Gastrocnemius medialis (tissue), 4 donors: ENCODE data around the gene DNAH17. TPM values are rescaled to one million over a fixed set of nuclear protein-coding genes. Genes with fewer than 3 reads are reported as not detected.

Source experiments
- ATAC-seq, 2 donors: fragments of 150-250 bp; one replicate each; pipeline ENCODE4 v1.9.1; 2016
- DNase-seq, 2 donors: peaks; one replicate each; pipeline ENCODE4 v3.0.0-alpha.2; 2019
- H3K27ac ChIP-seq, 4 donors: fragments of 200-600 bp; sonication (generic); 1 replicate in 1 of 4; 2 replicates in 3 of 4; pipeline ENCODE4 v1.5.1; 2016 to 2018; ENCODE audit warnings: mild to moderate bottlenecking in 2 of 4, moderate library complexity in 1 of 4
- H3K27me3 ChIP-seq, 3 donors: fragments of 200-600 bp; sonication (generic) in 2 of 3; 1 replicate in 1 of 3; 2 replicates in 2 of 3; pipeline versions ENCODE4 v1.5.1 to v1.6.0; 2016 to 2019; ENCODE audit warnings: mild to moderate bottlenecking in 1 of 3, moderate library complexity in 1 of 3
- H3K36me3 ChIP-seq, 2 donors: fragments of 200-600 bp; sonication (generic) in 1 of 2; one replicate each; pipeline ENCODE4 v1.5.1; 2017 to 2018
- H3K4me1 ChIP-seq, 2 donors: fragments of 200-600 bp; sonication (generic) in 1 of 2; one replicate each; pipeline ENCODE4 v1.5.1; 2016 to 2017; ENCODE audit warnings: mild to moderate bottlenecking in 2 of 2
- H3K4me3 ChIP-seq, 4 donors: fragments of 200-600 bp; sonication (generic) in 3 of 4; 1 replicate in 1 of 4; 2 replicates in 3 of 4; pipeline ENCODE4 v1.5.1; 2016 to 2019; ENCODE audit warnings: mild to moderate bottlenecking in 2 of 4
- H3K9me3 ChIP-seq, 3 donors: fragments of 200-600 bp; sonication (generic) in 2 of 3; 1 replicate in 1 of 3; 2 replicates in 2 of 3; pipeline ENCODE4 v1.5.1; 2016 to 2019
- POLR2A ChIP-seq, 2 donors: fragments of 450-650 bp; IDR thresholded peaks; one replicate each; pipeline ENCODE4 v1.6.1; 2017; ENCODE audit warnings: antibody characterized with exemption in 2 of 2, mild to moderate bottlenecking in 2 of 2, moderate library complexity in 2 of 2
- in situ Hi-C, 4 donors: fragments of 200-750 bp; cut with MboI; loops; one replicate each; pipeline versions ENCODE4 v1.15.0 to v1.8.0; 2017; ENCODE audit warnings: low sequenced_read_pairs in 4 of 4
- intact Hi-C: fragments of 100-400 bp; cut with DNase I; formaldehyde crosslinking; loops from one replicate; pipeline ENCODE4 v1.15.1; 2023; ENCODE audit warnings: low total_unique reads
- total RNA-seq, 4 donors: library from RNA; depleted of rRNA; stranded (reverse); fragments of >200 nt; gene quantifications; one replicate each; pipeline versions ENCODE4 v1.1.0 to v1.2.3, GENCODE V29; 2016
- TF ChIP-seq, protein P1 (sequence below), 5 experiments: fragments of 450-650 bp in 3 of 5; fragments of 200-600 bp in 2 of 5; sonication (generic) in 2 of 5; IDR thresholded peaks in 4 of 5; conservative IDR thresholded peaks in 1 of 5; 1 replicate in 4 of 5; 2 replicates in 1 of 5; pipeline ENCODE4 v1.5.1; 2016 to 2019; ENCODE audit warnings: antibody characterized with exemption in 5 of 5, mild to moderate bottlenecking in 3 of 5, moderate library complexity in 3 of 5

Gene DNAH17
- total RNA-seq, 4 donors from 2014 or later, result 0.56 TPM; not detected in 3

DNA sequence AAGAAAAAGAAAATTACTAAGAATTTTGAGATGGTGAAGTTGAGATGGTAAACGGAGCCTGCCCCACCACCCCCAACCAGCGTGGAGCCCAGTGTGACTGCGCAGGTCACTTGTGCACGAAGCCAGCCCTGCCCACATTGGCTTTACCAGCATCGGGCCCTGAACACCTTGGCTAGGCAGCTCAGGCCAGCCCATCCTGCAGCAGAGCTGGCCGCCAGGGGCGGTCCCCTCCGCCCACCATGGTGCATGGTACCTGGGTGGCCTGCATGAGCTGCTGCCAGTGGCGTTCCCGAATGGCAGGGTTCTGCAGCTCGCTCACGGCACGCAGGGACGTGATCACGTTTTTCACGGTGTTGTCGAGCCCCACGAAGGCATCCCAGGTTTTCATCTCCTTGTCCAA is 62.7 kb downstream of the DNAH17 start:
- peaks cover 0 to 2% (median 0%) of the 10 kb centered on the region in 3 donors for H3K27me3 ChIP-seq
- DNase-seq, result no peak
- intact Hi-C loops, result no loop called here
- in situ Hi-C loops, result no loop called here
- H3K4me1 ChIP-seq, result no peaks in the 10 kb centered on the region
- ATAC-seq, result no peak
- no peak for TF ChIP-seq POLR2A (IDR thresholded peaks at IDR 0.05)
- TF ChIP-seq, protein P1, sequence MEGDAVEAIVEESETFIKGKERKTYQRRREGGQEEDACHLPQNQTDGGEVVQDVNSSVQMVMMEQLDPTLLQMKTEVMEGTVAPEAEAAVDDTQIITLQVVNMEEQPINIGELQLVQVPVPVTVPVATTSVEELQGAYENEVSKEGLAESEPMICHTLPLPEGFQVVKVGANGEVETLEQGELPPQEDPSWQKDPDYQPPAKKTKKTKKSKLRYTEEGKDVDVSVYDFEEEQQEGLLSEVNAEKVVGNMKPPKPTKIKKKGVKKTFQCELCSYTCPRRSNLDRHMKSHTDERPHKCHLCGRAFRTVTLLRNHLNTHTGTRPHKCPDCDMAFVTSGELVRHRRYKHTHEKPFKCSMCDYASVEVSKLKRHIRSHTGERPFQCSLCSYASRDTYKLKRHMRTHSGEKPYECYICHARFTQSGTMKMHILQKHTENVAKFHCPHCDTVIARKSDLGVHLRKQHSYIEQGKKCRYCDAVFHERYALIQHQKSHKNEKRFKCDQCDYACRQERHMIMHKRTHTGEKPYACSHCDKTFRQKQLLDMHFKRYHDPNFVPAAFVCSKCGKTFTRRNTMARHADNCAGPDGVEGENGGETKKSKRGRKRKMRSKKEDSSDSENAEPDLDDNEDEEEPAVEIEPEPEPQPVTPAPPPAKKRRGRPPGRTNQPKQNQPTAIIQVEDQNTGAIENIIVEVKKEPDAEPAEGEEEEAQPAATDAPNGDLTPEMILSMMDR (IDR thresholded peaks at IDR 0.05 in 4 of 5, conservative IDR thresholded peaks at IDR 0.05 in 1 of 5), result no peak
- no peaks in the 10 kb centered on the region for H3K9me3 ChIP-seq
- H3K27ac ChIP-seq, result no peak overlapping the region
- no peak overlapping the region for H3K4me3 ChIP-seq
- H3K36me3 ChIP-seq, result no peaks in the 10 kb centered on the region

DNA sequence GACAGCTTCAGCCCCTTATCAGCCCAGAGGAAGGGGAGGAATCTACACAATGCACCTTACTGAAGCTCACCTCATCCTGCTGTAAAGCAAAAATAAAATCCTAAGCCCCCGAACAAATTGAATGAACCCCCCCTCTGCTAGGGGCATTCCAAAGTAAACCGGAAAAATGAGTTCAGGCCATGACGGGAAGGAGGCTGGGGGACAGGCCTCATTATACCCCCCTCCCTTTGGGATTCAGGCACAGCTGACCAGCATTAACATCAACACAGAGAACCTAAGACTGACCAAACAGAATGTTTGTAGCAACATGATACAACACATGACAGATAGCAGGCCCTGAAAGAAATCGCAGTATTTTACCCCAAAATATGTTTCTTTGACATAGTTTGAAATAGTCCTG is 64.2 kb downstream of the DNAH17 start:
- no peak for TF ChIP-seq POLR2A (IDR thresholded peaks at IDR 0.05)
- TF ChIP-seq, protein P1 (IDR thresholded peaks at IDR 0.05 in 4 of 5, conservative IDR thresholded peaks at IDR 0.05 in 1 of 5), result no peak
- Histone ChIP-seq H3K36me3 (no peaks in the 10 kb centered on the region), H3K27me3 (peaks cover 0 to 2% (median 0%) of the 10 kb centered on the region in 3 donors), H3K4me3 (no peak overlapping the region), H3K4me1 (no peaks in the 10 kb centered on the region), H3K9me3 (no peaks in the 10 kb centered on the region), H3K27ac (no peak overlapping the region)
- intact Hi-C loops, result no loop called here
- ATAC-seq, result no peak
- DNase-seq, result no peak
- in situ Hi-C loops, result no loop called here

DNA sequence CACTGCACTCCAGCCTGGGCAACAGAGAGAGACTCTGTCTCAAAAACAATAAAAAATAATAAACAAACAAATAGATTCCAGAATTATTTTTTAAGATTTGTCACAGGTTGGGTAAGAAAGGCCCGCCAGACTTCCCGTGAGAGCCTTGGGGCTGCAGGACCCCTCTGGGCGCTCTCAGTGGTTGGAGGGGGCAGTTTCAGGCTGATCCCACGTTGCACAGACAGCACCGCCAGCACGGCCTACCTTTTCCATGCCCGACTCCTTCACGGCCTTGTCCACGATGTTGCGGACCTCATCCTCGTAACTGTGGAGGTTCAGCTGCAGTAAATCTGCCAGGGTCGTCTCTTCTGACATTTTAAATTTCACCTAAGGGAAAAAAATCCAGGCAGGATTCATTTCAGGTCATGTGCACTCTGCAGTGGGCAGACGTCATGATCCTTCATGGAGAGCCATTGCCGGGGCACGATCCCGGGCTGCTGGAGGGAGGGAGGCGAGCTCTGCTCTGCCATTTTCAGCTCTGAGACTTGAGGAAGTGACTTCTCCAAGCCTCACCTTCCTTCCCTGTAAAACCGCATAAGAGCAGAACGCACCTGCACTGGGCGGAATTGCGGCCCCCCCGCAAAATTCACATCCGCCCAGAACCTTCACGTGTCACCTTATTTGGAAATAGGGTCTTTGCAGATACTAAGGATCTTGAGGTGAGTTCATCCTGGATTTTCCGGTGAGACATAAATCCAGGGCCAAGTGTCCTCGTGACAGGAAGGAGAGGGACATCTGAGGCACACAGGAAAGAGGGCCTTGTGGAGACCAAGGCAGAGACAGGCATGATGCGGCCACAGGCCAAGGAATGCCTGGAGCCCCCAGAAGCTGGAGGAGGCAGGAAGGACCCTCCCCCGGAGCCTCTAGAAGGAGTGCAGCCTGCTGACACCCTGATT is 66.8 kb downstream of the DNAH17 start:
- ATAC-seq, result no peak
- H3K4me1 ChIP-seq, result no peaks in the 10 kb centered on the region
- DNase-seq, result no peak
- peaks cover 0 to 2% (median 0%) of the 10 kb centered on the region in 3 donors for H3K27me3 ChIP-seq
- TF ChIP-seq POLR2A (IDR thresholded peaks at IDR 0.05), result no peak
- TF ChIP-seq, protein P1 (IDR thresholded peaks at IDR 0.05 in 4 of 5, conservative IDR thresholded peaks at IDR 0.05 in 1 of 5), result no peak
- no peak overlapping the region for H3K4me3 ChIP-seq
- H3K36me3 ChIP-seq, result no peaks in the 10 kb centered on the region
- intact Hi-C loops, result no loop called here
- H3K9me3 ChIP-seq, result no peaks in the 10 kb centered on the region
- no peak overlapping the region for H3K27ac ChIP-seq
- in situ Hi-C loops, result no loop called here

DNA sequence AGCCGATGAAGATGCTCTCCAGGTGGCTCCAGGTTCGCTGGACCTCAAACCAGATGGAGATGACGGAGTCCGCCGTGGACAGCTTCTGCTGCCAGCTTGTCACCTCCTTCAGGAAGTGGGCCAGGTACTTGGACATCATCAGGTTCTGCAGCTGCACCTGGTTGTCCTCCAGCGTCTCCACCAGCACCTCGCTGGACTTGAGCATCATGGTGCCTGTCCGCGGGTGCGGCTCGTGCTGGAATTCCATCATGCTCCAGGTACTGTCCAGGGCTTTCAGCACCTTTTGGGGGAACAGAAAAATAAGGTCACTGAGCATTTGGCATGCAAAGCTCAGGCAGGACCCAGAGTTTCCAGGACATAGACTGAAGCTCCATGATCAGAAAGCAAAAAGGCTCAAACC is 69.7 kb downstream of the DNAH17 start:
- no peak for ATAC-seq
- no peak overlapping the region for H3K27ac ChIP-seq
- no peaks in the 10 kb centered on the region for H3K4me1 ChIP-seq
- H3K36me3 ChIP-seq, result no peaks in the 10 kb centered on the region
- H3K27me3 ChIP-seq, result peaks cover 0 to 2% (median 0%) of the 10 kb centered on the region in 3 donors
- intact Hi-C loops (no loop called here), in situ Hi-C loops (no loop called here)
- no peak overlapping the region for H3K4me3 ChIP-seq
- no peak for DNase-seq
- no peak for TF ChIP-seq POLR2A (IDR thresholded peaks at IDR 0.05)
- TF ChIP-seq, protein P1 (IDR thresholded peaks at IDR 0.05 in 4 of 5, conservative IDR thresholded peaks at IDR 0.05 in 1 of 5), result no peak
- no peaks in the 10 kb centered on the region for H3K9me3 ChIP-seq
